ENCODE measurements around the gene UBFD1. TPM values are rescaled to one million over a fixed set of nuclear protein-coding genes. Genes with fewer than 3 reads are reported as not detected.

The UBFD1 gene
- polyA plus RNA-seq, 2 of the 4 experiments (the other 2 are of a cell fraction): 60.0 to 78.0 TPM

DNA sequence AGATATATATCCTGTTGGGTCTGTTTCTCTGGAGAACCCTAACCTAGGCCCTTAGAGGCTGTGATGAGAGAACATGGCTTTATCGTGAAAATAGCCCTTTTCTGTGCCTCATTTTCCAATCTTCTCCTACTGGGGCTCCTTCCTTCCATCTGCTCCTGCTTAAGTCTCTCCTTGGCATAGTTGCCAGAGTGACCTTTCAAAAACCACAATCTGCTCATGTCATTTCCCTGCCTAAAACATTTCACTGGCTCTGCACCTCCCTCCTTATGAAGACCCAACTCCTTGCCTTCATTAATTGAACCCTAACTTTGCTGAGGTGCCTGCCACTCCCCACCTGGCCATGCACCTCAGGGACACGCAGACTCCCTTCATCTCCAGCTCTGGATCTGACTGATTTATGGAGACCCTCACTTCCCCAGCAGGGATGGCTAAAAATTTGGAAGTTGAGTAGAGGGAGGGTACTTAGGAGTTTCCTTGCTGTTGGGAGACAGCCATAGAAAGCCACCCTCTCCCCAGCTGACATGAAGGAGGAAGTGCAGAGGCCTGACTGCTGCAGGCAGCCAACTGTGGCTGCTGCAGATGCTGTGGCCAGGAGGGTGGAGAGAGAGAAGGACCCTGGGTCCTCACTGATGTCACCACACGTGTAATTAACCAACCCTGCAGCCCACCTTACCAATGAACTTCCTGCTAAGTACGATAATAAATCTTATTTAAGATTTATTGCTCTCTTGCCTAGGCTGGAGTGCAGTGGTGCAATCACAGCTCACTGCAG is 41.0 kb upstream of the UBFD1 start:
- no peak for ATAC-seq
- CTCF ChIA-PET: interaction anchor here (1.0 to 1.4 kb wide), 2 partner anchors 16 to 81 kb away, joined by 3 read pairs; no protein-coding TSS in a partner anchor
- Histone ChIP-seq H3K9me3 (no peaks in the 10 kb centered on the region), H3K4me1 (no peaks in the 10 kb centered on the region), H3K4me2 (no peak overlapping the region), H3K27ac (no peak overlapping the region), H3K4me3 (no peak overlapping the region)
- WGBS (ENCODE audit: missing lambda C conversion rate): 86% methylated on average over 4 of the region's 4 CpGs
- TF ChIP-seq ZSCAN20 (CRISPR knock-in tag; IDR thresholded peaks at IDR 0.05) (no peak), MAFK (IDR thresholded peaks at IDR 0.05; ENCODE audit: partially characterized antibody) (no peak), CEBPB (IDR thresholded peaks at IDR 0.05) (no peak), HES2 (IDR thresholded peaks at IDR 0.05) (no peak), HEYL (CRISPR knock-in tag; IDR thresholded peaks at IDR 0.05) (no peak), CBX8 (IDR thresholded peaks at IDR 0.05) (no peak), BHLHE40 (IDR thresholded peaks at IDR 0.05; ENCODE audit: low read depth, low read length) (no peak), RCOR1 (IDR thresholded peaks at IDR 0.05; ENCODE audit: low read depth, low read length) (no peak), FOSL2 (IDR thresholded peaks at IDR 0.05) (no peak), FOSL2 (CRISPR knock-in tag; IDR thresholded peaks at IDR 0.05) (no peak), JUN (IDR thresholded peaks at IDR 0.05) (no peak), TP53 (CRISPR knock-in tag; IDR thresholded peaks at IDR 0.05) (no peak), USF2 (IDR thresholded peaks at IDR 0.05) (no peak), PHF8 (IDR thresholded peaks at IDR 0.05; ENCODE audit: borderline replicate concordance, low read depth) (no peak), CBX2 (IDR thresholded peaks at IDR 0.05; ENCODE audit: borderline replicate concordance, low read depth) (no peak)
- TF ChIP-seq, protein P1, sequence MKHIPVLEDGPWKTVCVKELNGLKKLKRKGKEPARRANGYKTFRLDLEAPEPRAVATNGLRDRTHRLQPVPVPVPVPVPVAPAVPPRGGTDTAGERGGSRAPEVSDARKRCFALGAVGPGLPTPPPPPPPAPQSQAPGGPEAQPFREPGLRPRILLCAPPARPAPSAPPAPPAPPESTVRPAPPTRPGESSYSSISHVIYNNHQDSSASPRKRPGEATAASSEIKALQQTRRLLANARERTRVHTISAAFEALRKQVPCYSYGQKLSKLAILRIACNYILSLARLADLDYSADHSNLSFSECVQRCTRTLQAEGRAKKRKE (CRISPR knock-in tag; IDR thresholded peaks at IDR 0.05; ENCODE audit: low read depth): no peak
- no peak for DNase-seq (ENCODE audit: low read depth in 1 of 2, low spot score in 1 of 2)
- FAIRE-seq: no peak
- POLR2A ChIA-PET: no interaction called here

DNA sequence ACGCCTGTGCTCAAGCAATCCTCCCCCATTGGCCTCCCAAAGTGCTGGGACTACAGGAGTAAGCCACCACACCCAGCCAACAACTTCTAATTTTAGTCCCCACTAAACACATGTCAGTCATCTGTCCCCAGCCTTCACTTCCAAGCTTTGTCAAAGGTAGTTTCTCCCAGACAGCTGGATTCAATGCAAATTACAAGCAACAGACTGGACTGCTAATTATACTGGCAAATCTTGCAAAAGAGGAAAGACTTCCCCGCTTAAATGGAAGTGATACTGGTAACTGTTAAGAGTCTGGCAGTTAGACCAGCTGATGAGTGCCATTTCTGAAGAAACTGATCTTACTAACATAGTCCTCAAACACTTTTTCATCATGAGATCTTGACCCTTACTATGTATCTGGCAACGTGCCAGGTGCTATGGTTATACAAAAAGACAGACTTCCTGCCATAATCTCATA is 39.1 kb upstream of the UBFD1 start:
- TF ChIP-seq RNF2 (IDR thresholded peaks at IDR 0.05; ENCODE audit: borderline replicate concordance, low read depth): no peak
- TF ChIP-seq POLR2A (IDR thresholded peaks at IDR 0.05; ENCODE audit: low read length): no peak
- no peak for TF ChIP-seq EP300 (IDR thresholded peaks at IDR 0.05)
- no peak for TF ChIP-seq E2F6 (IDR thresholded peaks at IDR 0.05; ENCODE audit: borderline replicate concordance, low read depth)
- no peak for TF ChIP-seq HOXB13 (CRISPR knock-in tag; IDR thresholded peaks at IDR 0.05; ENCODE audit: low read depth)
- TF ChIP-seq BHLHE40 (IDR thresholded peaks at IDR 0.05; ENCODE audit: low read depth, low read length): no peak
- TF ChIP-seq HES2 (IDR thresholded peaks at IDR 0.05): no peak
- TF ChIP-seq MAFK (IDR thresholded peaks at IDR 0.05; ENCODE audit: partially characterized antibody): no peak
- TF ChIP-seq, protein P2, sequence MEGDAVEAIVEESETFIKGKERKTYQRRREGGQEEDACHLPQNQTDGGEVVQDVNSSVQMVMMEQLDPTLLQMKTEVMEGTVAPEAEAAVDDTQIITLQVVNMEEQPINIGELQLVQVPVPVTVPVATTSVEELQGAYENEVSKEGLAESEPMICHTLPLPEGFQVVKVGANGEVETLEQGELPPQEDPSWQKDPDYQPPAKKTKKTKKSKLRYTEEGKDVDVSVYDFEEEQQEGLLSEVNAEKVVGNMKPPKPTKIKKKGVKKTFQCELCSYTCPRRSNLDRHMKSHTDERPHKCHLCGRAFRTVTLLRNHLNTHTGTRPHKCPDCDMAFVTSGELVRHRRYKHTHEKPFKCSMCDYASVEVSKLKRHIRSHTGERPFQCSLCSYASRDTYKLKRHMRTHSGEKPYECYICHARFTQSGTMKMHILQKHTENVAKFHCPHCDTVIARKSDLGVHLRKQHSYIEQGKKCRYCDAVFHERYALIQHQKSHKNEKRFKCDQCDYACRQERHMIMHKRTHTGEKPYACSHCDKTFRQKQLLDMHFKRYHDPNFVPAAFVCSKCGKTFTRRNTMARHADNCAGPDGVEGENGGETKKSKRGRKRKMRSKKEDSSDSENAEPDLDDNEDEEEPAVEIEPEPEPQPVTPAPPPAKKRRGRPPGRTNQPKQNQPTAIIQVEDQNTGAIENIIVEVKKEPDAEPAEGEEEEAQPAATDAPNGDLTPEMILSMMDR (IDR thresholded peaks at IDR 0.05): no peak
- no peak for ATAC-seq
- WGBS (ENCODE audit: missing lambda C conversion rate): 71% methylated on average over 3 of the region's 3 CpGs
- H3K4me2 ChIP-seq: no peak overlapping the region
- no peaks in the 10 kb centered on the region for H3K4me1 ChIP-seq
- ChIA-PET CTCF (interaction anchor here (1.4 kb wide), 1 partner anchor 11 kb away, joined by 4 read pairs; no protein-coding TSS in a partner anchor), POLR2A (no interaction called here)
- H3K4me3 ChIP-seq: no peak overlapping the region
- H3K27ac ChIP-seq: no peak overlapping the region
- H3K9me3 ChIP-seq: no peaks in the 10 kb centered on the region
- FAIRE-seq: no peak
- no peak for DNase-seq (ENCODE audit: low read depth in 1 of 2, low spot score in 1 of 2)

All from A549 (cell line).